ENCODE data around the gene ERGIC3.

ERGIC3 gene

DNA sequence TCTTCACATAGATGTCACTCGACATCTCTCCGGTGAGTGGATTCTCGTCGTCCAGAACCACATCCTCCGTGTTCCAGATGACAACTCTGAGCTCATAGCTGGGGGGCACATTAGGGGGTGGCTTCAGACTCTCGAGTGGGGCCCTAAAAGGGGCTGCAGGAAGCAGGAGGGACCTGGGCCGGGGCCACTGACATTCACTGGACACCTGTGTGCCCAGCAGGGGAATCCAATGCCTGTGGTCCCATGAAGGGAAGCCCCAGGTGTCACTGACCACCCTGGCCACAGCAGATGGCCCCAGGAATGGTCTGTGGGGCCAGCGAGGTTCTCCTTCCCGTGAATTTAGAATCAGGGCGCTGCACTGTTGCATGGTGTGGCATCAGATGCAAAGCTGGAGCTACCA is 18.7 kb downstream of the ERGIC3 start:
- no peak overlapping the region for H3K27ac ChIP-seq (ENCODE audit: poor library complexity, severe bottlenecking)
- DNase-seq (ENCODE audit: low spot score) (no peak), ATAC-seq (ENCODE audit: low read depth) (no peak)
- H3K27me3 ChIP-seq (ENCODE audit: insufficient read depth, poor library complexity, severe bottlenecking): no peaks in the 10 kb centered on the region
- TF ChIP-seq, protein P1, sequence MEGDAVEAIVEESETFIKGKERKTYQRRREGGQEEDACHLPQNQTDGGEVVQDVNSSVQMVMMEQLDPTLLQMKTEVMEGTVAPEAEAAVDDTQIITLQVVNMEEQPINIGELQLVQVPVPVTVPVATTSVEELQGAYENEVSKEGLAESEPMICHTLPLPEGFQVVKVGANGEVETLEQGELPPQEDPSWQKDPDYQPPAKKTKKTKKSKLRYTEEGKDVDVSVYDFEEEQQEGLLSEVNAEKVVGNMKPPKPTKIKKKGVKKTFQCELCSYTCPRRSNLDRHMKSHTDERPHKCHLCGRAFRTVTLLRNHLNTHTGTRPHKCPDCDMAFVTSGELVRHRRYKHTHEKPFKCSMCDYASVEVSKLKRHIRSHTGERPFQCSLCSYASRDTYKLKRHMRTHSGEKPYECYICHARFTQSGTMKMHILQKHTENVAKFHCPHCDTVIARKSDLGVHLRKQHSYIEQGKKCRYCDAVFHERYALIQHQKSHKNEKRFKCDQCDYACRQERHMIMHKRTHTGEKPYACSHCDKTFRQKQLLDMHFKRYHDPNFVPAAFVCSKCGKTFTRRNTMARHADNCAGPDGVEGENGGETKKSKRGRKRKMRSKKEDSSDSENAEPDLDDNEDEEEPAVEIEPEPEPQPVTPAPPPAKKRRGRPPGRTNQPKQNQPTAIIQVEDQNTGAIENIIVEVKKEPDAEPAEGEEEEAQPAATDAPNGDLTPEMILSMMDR (IDR thresholded peaks at IDR 0.05; ENCODE audit: poor library complexity, severe bottlenecking): no peak
- no peaks in the 10 kb centered on the region for H3K4me1 ChIP-seq (ENCODE audit: insufficient read depth, poor library complexity, severe bottlenecking)
- no peaks in the 10 kb centered on the region for H3K9me3 ChIP-seq (ENCODE audit: severe bottlenecking)
- H3K4me3 ChIP-seq (ENCODE audit: severe bottlenecking): no peak overlapping the region
- peaks cover 21% of the 10 kb centered on the region for H3K36me3 ChIP-seq (ENCODE audit: low read depth)

DNA sequence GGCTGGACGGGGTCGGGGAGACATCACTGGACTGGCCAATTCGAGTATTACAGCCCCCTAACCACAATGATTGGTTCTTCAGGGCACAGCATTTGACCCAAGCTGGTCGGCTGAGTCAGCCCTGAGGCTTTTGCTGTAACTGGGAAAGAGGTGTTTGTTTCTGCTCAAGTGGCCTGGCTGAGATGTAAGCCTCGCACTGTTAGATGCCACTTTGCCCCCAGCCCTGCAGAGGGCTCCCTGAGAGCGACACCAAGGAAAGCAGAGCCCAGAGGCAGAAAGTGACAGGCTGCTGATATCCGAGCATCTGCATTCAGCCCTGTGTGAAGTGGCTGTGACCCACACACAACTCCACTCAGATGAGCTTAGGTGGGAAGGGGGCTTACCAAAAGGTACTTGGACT is 19.4 kb downstream of the ERGIC3 start:
- no peak for DNase-seq (ENCODE audit: low spot score)
- peak; percentile 63 for ATAC-seq (ENCODE audit: low read depth)
- Histone ChIP-seq H3K4me3 (ENCODE audit: severe bottlenecking) (no peak overlapping the region), H3K36me3 (ENCODE audit: low read depth) (peaks cover 14% of the 10 kb centered on the region), H3K9me3 (ENCODE audit: severe bottlenecking) (no peaks in the 10 kb centered on the region), H3K27ac (ENCODE audit: poor library complexity, severe bottlenecking) (no peak overlapping the region), H3K27me3 (ENCODE audit: insufficient read depth, poor library complexity, severe bottlenecking) (no peaks in the 10 kb centered on the region), H3K4me1 (ENCODE audit: insufficient read depth, poor library complexity, severe bottlenecking) (no peaks in the 10 kb centered on the region)
- TF ChIP-seq, protein P1 (IDR thresholded peaks at IDR 0.05; ENCODE audit: poor library complexity, severe bottlenecking): peak; percentile 61

DNA sequence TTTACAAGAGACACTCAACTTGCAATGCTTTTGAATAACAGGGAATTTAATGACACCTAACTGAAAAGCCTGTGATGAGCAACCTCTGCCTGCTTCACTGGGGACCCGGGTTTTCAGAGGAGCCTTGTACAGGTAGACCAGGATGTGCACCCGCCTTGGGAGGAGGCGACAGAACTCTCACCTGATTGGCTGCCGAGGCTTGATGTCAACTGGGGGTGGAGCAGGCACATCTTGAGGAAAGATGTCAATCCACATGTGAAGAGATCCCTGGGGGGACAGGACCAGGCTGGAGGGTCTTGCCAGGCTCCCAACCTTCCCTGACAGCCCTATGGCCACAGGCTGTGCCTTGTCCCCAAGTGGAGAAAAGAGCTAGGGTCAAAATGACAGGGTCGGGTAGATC is 19.8 kb downstream of the ERGIC3 start:
- Histone ChIP-seq H3K27ac (ENCODE audit: poor library complexity, severe bottlenecking) (no peak overlapping the region), H3K4me1 (ENCODE audit: insufficient read depth, poor library complexity, severe bottlenecking) (no peaks in the 10 kb centered on the region), H3K36me3 (ENCODE audit: low read depth) (peaks cover 10% of the 10 kb centered on the region), H3K27me3 (ENCODE audit: insufficient read depth, poor library complexity, severe bottlenecking) (no peaks in the 10 kb centered on the region), H3K9me3 (ENCODE audit: severe bottlenecking) (no peaks in the 10 kb centered on the region), H3K4me3 (ENCODE audit: severe bottlenecking) (no peak overlapping the region)
- ATAC-seq (ENCODE audit: low read depth) (peak; percentile 20; the same call in 2 of the 3 replicates), DNase-seq (ENCODE audit: low spot score) (no peak)
- TF ChIP-seq, protein P1 (IDR thresholded peaks at IDR 0.05; ENCODE audit: poor library complexity, severe bottlenecking): peak; percentile 25

DNA sequence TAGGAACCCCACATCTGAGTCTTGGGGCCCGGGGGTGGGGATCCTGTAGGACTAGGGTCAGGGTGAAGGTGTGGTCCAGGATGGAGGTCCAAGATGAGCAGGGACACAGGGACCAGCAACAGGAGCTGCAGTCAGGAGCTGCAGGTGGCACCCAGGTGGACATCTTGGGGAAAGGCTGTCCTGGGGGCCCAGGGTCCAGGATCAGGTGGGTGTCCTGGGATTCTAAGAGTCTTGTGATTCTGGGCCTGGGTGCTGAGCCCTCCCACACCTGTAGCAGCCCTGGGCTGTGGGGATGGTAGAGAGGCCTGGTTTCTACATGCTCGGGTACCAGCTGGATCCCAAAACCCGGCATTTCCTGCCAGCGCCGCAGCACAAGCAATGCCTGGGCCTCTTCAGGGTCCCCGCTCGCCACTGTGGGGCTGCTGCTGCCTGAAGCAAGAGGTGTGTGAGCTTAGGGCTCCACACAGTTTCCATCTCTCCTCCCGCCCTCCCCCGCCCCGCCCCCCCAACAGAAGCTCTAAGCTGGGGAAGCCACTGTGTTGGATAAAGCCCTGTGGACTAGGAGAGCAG is 20.7 kb downstream of the ERGIC3 start:
- TF ChIP-seq, protein P1 (IDR thresholded peaks at IDR 0.05; ENCODE audit: poor library complexity, severe bottlenecking): no peak

DNA sequence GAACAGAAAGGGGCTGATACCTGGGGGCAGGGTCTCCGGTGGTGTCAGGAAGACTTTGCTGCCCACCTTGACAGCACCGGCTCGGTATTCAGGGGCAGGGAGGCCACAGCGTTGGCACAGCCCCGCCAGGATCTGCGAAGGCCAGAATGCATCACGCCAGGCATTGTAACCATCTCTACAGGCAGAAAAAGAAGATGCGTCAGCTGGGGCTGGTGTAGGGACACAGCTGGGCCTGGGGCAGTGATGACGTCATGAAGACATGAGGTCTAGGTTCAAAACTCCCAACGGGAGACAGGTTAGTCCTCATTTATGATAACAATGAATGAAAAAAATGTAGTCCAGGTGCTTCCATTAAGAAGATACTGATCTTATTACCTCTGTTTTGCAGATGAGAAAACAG is 22.0 kb downstream of the ERGIC3 start:
- Histone ChIP-seq H3K9me3 (ENCODE audit: severe bottlenecking) (no peaks in the 10 kb centered on the region), H3K27me3 (ENCODE audit: insufficient read depth, poor library complexity, severe bottlenecking) (no peaks in the 10 kb centered on the region), H3K4me1 (ENCODE audit: insufficient read depth, poor library complexity, severe bottlenecking) (no peaks in the 10 kb centered on the region), H3K4me3 (ENCODE audit: severe bottlenecking) (no peak overlapping the region), H3K36me3 (ENCODE audit: low read depth) (no peaks in the 10 kb centered on the region), H3K27ac (ENCODE audit: poor library complexity, severe bottlenecking) (no peak overlapping the region)
- DNase-seq (ENCODE audit: low spot score): peak; percentile 81
- ATAC-seq (ENCODE audit: low read depth): no peak
- TF ChIP-seq, protein P1 (IDR thresholded peaks at IDR 0.05; ENCODE audit: poor library complexity, severe bottlenecking): no peak

More for the DNA sequence above, 20.7 kb downstream of the ERGIC3 start:
- DNase-seq (ENCODE audit: low spot score) (peak; percentile 79), ATAC-seq (ENCODE audit: low read depth) (no peak)
- no peaks in the 10 kb centered on the region for H3K27me3 ChIP-seq (ENCODE audit: insufficient read depth, poor library complexity, severe bottlenecking)
- H3K4me1 ChIP-seq (ENCODE audit: insufficient read depth, poor library complexity, severe bottlenecking): no peaks in the 10 kb centered on the region
- H3K9me3 ChIP-seq (ENCODE audit: severe bottlenecking): no peaks in the 10 kb centered on the region
- H3K4me3 ChIP-seq (ENCODE audit: severe bottlenecking): no peak overlapping the region
- no peak overlapping the region for H3K27ac ChIP-seq (ENCODE audit: poor library complexity, severe bottlenecking)
- peaks cover 2% of the 10 kb centered on the region for H3K36me3 ChIP-seq (ENCODE audit: low read depth)
